ENCODE data around the gene SCN1B. TPM values are rescaled to one million over a fixed set of nuclear protein-coding genes. Genes with fewer than 3 reads are reported as not detected.

The SCN1B gene
- total and polyA plus RNA-seq, 2 of the 13 experiments (the other 11 are each of a cell fraction or from before 2014, with no cell fraction given), result 2.7 to 20.1 TPM

GRCh38 chr19:35088131-35088913 lies 58.1 kb downstream of the SCN1B start:
- DNase-seq (ENCODE audit: low spot score) (no peak), ATAC-seq (peak; percentile 56), FAIRE-seq (no peak)
- Histone ChIP-seq H3K4me2 (ENCODE audit: low read depth, low read length) (no peak overlapping the region), H4K20me1 (ENCODE audit: insufficient read depth, low read length) (no peaks in the 10 kb centered on the region), H3K36me3 (replicated peaks in 1 of 2; ENCODE audit: control insufficient read depth in 1 of 2, insufficient read depth in 2 of 2, low read length in 2 of 2) (no peaks in the 10 kb centered on the region), H3K9ac (ENCODE audit: insufficient read depth, low read depth, low read length) (no peak overlapping the region), H3K9me3 (ENCODE audit: low read length) (no peaks in the 10 kb centered on the region), H3K4me3 (replicated peaks in 1 of 3; ENCODE audit: insufficient read depth in 1 of 3, low read depth in 2 of 3, low read length in 3 of 3) (no peak overlapping the region), H3K27me3 (ENCODE audit: control insufficient read depth in 1 of 2, insufficient read depth in 2 of 2, low read length in 2 of 2) (peaks cover 0 to 18% of the 10 kb centered on the region in 2 experiments; a peak in 2 of 5 replicates), H3K27ac (ENCODE audit: extremely low read length, insufficient read depth, low read length) (no peak overlapping the region), H3K79me2 (ENCODE audit: insufficient read depth, low read length) (no peaks in the 10 kb centered on the region), H2AFZ (ENCODE audit: low read length) (no peak overlapping the region), H3K4me1 (ENCODE audit: insufficient read depth, low read length) (peaks cover 31% of the 10 kb centered on the region)
- BruUV-seq (replicated peaks), result no TSS peak
- ChIA-PET CTCF (ENCODE audit: low intra/inter-chr PET ratio, low total read pairs) (no interaction called here), POLR2A (no interaction called here)
- WGBS (ENCODE audit: low lambda C conversion rate), result 29% methylated on average over 6 of the region's 8 CpGs
- in situ Hi-C loops (cut with HindIII; ENCODE audit: extremely low pct_ligation_motif_present, low pct_unique_long_range_greater_than_20kb) (no loop called here), intact Hi-C loops (cut with micrococcal nuclease; ENCODE audit: unreplicated experiment) (no loop called here)
- TF ChIP-seq WIZ (CRISPR knock-in tag; IDR thresholded peaks at IDR 0.05) (no peak), ZBTB33 (CRISPR knock-in tag; IDR thresholded peaks at IDR 0.05) (peak; percentile 76), FOSL2 (CRISPR knock-in tag; IDR thresholded peaks at IDR 0.05) (0 out of 2 replicates have a peak, but pooled peaks have one; percentile 31), BORCS8-MEF2B (CRISPR knock-in tag; IDR thresholded peaks at IDR 0.05) (no peak), ZNF704 (CRISPR knock-in tag; IDR thresholded peaks at IDR 0.05; ENCODE audit: borderline replicate concordance) (no peak)
- TF ChIP-seq, protein P1, sequence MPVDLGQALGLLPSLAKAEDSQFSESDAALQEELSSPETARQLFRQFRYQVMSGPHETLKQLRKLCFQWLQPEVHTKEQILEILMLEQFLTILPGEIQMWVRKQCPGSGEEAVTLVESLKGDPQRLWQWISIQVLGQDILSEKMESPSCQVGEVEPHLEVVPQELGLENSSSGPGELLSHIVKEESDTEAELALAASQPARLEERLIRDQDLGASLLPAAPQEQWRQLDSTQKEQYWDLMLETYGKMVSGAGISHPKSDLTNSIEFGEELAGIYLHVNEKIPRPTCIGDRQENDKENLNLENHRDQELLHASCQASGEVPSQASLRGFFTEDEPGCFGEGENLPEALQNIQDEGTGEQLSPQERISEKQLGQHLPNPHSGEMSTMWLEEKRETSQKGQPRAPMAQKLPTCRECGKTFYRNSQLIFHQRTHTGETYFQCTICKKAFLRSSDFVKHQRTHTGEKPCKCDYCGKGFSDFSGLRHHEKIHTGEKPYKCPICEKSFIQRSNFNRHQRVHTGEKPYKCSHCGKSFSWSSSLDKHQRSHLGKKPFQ (CRISPR knock-in tag; IDR thresholded peaks at IDR 0.05; ENCODE audit: insufficient replicate concordance), result no peak
